Erythroblast (primary cell): ENCODE measurements around the gene PDE3A.

Experiments
- GATA1 ChIP-seq: IDR thresholded peaks from 2 replicates; pipeline ENCODE4 v1.6.1; 2011; ENCODE audit warnings: low read depth, mild to moderate bottlenecking, control low read depth, low read length, moderate library complexity
- POLR2A ChIP-seq: IDR thresholded peaks from 2 replicates; pipeline ENCODE4 v1.6.1; 2011; ENCODE audit warnings: mild to moderate bottlenecking, low read length

GRCh38 chr12:20629414-20630156, 261.2 kb downstream of the PDE3A start:
- TF ChIP-seq POLR2A (no peak), GATA1 (no peak)
